Activated CD4-positive, alpha-beta T cell treated with anti-CD3 and anti-CD28 coated beads for 24 hours (primary cell): ENCODE results near the gene LRP1B.
"Not testable (repeated sequence)": the region's sequence is repeated elsewhere in the genome, so short reads cannot be mapped to it uniquely, and the experiment has no call there.

Source experiments
- DNase-seq, 2 donors: peaks; one replicate each; pipeline ENCODE4 v3.0.0-alpha.2; 2020; ENCODE audit warnings: low read depth in 2 of 2

The LRP1B gene

DNA sequence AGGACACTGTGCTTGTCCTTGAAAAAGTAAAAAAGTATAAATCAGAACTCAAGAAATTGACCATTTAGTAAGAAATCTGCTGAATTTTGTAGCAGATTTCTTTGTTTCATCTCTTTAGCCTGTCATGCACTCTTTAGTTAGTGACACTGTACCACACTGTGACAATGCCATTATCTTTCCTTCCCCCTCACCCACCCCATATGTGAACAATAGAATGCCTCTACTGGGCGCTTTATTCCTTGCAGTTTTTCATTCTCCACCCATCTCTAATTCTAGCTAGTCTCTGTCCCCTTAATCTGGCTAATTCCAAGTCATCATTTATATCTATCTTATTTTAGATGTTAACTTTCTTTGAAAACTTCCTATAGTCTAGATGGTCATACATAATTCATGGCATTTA is 241.0 kb downstream of the LRP1B start:
- DNase-seq = no peak

DNA sequence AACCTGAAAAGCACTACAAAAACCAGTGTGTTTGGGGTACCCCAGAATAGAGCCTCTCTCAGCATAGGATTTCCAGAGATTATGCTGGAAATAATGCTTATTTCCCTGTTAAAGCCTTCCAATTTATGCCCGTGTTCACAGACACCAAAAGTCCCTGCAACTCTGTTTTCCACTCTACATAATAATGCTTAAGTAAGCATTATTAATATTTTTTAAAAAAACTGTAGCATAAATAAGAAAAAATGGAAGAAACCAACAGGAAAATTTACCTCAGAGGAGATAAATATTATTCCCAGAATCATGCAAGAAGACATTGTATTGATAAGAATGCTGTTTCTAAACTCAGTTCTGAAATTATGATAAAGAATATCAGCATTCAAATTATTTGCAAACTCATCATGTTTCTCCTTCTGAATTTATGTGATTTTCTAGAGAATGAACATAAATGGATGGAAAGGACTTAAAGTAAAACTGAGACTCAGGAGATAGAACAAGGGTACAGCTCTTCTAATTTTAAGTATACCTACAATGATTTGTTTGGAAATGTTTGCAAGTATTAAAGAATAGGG is 241.7 kb downstream of the LRP1B start:
- no peak for DNase-seq

DNA sequence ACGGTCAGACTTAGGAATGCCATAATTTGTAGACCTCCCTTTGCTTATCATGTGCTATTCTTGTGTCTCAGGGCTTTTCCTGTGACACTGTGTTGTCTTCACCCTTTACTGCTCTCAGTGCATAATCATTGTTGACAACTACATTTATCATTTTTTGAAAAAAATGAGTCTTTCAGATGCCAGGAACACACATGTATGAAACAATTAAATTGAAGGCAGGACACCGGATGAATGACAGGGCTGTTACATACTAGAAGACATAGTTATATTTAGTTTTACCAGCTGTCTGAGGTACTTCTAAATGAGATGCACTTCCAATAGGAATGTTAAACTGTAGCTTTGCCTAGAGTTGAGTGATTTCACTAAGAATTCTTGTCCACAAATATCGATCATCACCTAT is 243.5 kb downstream of the LRP1B start:
- DNase-seq = no peak

DNA sequence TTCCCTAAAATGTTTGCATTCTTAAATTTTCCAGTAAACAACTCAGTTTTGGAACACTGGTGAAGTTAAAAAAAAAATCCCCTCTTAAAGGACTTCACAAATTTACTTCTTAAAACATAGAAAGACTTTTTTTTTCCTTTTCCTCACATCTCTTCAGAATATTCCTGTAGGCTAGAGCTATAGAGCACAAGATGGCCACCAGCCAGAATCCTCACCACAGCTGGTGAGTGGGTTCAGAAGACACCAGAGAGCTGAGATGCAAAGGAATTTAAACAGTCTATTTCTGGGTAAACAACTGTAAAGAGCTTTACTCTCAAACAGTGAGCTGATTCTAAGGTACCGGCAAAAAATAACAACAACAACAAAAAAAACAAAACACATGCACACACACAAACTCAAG is 252.8 kb downstream of the LRP1B start:
- no peak for DNase-seq

DNA sequence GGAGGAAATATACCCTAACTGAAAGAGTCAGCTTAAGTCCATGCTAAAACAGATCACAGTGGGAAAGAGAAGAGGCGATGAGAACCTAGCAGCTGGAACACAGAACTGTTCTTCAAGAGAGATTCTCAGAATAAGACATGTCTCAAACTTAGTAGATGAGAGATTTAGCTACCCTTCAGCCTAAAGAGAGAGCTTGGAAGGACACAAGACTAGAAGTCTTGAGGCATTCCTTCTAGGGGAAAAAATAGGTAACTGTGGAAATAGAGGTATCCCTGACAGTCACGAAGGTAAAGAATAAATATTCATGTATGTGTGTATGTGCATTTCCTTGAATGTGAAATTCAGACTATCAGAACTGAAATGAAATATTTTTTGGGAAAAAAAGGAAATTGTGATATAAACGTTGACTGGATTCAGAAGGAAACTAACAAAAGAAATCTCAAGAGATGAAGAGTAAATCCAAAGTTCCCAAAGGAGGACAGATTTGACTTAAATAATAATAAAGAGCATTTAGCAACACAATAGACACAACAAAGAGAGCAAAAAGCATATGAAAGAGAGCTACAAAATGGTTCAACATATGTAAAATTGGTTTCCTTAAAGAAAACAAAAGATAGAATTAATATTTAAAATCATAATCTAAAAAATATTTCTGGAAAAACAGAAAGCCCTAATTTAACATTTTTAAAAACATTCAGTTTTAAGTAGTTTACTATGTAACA is 258.7 kb downstream of the LRP1B start:
- no peak for DNase-seq

DNA sequence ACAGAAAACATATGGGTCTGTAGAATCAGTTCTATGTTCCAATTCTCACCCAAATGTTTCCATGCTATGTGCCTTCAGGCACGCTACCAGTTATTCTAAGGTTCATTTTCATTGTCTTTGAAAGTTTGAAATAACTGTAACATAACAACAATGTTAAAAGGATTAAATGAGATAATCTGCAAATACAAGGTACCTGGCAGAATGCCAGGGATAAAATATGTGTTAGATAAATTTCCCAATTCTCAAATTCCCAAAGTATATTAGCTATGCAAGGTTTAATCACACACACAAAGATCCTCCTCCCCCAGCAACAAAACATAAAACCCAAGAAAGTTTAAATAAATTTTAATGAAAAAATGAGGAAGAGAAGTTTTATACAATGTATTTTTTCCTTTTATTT is 261.2 kb downstream of the LRP1B start:
- no peak for DNase-seq

DNA sequence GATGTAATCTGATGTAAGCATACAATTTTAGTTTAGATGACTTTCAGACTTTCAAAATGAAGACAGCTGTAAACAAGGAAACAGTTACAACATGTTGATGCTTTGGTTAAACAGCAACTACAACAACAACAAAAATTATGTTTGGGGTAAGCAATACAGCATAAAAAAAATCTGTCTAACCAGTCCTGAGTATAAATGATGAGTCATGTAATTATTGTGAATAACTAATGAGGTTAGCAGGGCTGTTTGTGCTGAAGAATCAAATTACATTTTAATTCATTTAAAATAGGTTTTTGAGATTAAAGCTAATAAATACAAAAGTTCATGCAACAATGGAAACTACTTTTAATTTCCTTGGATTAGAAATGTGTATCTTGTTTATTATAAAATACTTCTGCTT is 266.9 kb downstream of the LRP1B start:
- no peak for DNase-seq

DNA sequence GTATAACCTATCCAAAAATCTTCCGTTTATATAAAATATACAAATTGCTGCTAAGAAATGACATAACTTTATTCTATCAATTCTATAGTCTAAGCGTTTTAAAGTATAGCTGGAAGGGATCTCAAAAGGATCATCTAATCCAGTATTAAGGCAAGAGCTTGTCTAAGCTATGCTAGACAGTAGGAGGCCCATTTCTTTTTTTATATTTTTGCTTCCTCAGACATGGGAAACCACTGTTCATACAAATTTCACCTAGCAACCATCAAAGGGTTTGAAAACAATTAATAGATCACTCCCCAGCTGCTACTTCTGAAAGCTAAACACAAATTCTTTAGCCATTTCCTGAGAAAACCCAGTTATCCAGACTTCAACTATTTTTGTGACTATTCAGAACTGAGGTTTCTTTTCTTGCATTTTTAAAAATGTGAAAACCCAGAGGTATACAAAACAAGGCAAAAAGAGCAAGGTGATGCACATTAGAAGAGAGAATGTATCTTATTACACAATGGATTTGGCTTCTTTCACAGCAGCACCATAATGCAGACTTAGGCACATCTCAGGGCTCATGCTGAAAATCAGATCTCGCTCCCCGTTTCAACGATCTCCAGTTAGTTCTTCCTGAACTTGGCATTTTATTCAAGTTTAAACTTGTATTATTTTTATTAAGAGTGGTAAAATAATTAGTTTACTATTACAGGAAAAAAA is 274.4 kb downstream of the LRP1B start:
- no peak for DNase-seq

DNA sequence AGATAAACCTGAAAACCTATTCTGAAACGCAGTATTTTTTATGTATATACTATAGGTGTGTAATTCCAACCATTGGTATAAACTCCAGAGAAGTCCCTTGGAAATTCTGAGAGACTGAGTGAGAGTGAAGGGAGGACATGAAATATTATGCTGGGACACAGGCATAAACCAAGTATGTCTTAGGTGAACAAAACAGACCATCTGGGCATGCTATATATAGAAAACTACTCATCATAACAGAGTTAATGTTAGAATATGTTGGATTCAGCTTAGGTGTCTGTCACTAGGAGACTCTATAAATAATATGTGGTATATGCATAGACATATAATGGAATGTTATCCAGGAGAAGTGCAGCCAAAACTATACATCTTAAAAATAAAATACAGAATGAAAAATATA is 282.6 kb downstream of the LRP1B start:
- no peak for DNase-seq

DNA sequence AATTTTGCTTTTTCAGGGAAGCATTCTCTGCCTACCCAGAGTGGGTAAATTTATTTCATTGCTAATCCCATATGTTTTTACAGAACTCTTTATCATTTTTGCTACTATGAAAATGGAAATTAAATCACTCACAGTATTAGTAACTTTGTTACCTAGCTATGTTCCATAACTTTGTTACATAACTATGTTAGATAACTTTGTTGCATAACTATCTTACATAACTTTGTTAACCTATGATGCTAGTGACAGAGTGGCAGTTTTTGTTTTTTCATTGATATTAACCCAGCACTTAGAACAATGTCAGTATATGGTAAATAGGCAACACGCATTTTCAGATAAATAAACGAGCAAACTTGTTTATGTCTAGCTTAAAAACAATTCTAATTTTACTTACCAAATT is 286.6 kb downstream of the LRP1B start:
- no peak for DNase-seq

DNA sequence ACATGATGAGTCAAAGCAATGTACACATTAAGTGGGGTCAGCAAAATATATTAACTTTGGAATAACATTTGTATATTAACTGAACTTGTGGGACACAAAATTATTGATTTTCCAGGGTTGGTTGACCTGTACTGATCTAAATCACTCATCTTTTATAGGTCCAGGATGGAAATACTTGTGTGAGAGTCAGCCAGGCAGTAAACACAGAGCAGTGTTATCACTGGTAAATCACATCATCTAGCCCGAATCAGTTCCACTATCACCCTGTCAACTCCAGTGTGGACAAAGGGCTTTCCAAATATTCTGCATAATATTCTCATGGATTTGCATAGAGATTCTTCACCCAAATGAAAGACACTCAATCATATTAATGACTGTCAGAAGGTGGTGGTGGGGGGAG is 295.7 kb downstream of the LRP1B start:
- no peak for DNase-seq

DNA sequence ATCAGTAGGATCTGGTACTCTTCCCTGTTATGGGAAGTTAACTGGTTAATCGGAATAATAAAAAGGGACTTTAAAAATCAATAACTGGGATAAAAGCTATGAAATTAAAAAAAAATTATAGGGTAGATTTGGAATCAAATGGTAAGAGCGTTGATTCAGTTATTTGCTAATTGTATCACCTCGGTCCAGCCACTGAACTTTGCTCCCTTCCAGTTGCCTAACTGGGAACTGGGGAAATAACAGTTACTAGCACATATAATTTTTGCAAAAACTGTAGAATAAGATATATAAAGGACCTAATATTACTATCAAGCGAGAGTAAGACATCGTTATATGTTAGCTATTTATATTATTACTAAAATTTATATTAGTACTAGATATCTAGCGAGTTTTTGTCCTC is 302.1 kb downstream of the LRP1B start:
- no peak for DNase-seq

DNA sequence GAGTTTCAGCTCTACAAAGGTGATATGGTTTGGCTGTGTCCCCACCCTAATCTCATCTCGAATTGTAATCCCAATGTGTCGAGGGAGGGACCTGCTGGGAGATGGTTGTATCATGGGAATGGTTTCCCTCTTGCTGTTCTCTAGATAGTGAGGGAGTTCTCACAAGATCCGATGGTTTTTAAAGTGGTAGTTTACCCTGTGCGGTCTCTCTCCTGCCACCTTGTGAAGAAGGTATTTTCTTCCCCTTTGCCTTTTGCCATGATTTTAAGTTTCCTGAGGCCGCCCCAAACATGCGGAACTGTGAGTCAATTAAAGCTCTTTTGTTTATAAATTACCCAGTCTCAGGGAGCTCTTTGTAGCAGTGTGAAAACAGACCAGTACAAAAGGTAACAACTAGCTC is 306.0 kb downstream of the LRP1B start:
- DNase-seq = no peak

DNA sequence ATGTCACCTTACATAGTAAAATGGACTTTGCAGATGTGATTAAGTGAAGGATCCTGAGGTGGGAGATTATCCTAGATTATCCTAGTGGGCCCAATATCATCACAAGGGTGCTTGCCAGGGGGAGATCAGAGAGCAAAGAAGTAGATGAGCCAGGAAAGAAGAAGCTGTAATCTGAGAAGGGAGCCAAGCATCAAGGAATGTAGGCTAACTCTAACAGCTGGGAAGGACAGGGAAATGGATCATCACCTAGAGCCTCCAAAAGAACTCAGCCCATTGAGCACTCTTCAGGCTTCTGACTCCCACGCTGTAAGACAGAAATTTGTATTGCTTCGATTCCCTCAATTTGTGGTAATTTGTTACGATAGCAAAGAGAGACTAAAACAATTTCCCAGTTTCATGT is 309.9 kb downstream of the LRP1B start:
- no peak for DNase-seq

DNA sequence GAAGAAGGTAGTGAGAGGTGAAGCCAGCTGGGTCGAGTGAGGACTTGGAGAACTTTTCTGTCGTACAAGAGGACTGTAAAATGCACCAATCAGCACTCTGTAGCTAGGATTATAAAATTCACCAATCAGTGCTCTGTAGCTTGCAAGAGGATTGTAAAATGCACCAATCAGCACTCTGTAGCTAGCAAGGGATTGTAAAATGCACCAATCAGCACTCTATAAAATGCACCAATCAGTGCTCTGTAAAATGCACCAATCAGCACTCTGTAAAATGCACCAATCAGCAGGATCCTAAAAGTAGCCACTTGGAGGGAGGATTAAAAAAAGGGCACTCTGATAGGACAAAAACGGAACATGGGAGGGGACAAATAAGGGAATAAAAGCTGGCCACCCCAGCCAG is 315.5 kb downstream of the LRP1B start:
- DNase-seq = not testable (repeated sequence)

DNA sequence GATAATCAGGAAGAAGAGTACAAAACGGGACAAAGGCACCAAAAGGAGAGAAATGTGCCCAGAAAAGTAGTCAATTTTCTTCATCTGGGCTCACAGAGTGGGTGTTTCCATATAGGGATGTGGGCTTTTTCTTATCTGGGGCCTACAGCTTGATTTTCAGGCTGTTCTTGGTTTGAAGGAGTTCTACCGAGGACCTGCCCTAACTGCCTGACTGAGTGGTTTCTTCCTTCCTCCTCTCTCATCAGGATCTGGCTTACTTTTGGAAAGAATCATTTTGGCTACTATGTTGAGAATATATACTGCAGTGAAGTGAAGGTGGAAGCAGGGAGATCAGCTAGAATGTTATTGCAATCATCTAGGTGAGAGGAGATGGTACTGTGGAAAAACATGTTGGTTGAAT is 316.7 kb downstream of the LRP1B start:
- DNase-seq = no peak

DNA sequence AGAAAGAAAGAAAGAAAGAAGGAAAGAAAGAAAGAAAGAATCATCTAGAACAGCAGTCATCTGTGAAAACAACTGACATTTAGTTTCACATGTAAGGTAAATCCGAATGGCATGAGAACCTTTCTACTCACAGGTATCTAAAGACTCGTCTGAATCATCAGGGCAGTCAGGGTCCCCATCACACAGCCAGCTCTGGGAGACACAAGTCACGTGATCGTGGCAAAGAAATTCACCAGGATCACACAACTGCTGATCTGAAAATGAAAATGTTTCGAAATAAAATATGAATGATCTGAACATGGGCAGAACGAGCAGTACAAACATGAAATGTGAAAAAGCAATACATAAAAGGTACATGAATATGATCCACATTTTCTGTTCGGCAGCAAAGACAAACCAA is 320.7 kb downstream of the LRP1B start:
- no peak for DNase-seq

DNA sequence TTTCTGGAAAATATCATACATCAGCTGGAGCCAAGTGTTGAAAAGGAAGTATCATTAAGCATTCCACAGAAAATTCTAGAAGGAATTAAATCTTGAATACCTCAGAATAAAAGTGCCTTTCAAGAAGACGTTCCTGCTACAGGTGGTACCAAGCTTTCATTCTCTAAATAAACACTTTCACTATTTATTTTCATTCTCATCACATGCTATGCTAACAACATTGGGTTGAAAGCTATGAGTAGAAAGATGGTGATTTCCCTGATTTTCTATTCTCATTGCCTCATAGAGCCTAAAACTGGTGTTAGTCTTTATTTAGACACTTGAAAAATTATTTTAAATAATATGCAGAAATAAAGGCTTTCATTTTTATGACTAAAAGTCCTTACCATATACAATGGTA is 324.7 kb downstream of the LRP1B start:
- DNase-seq = no peak

DNA sequence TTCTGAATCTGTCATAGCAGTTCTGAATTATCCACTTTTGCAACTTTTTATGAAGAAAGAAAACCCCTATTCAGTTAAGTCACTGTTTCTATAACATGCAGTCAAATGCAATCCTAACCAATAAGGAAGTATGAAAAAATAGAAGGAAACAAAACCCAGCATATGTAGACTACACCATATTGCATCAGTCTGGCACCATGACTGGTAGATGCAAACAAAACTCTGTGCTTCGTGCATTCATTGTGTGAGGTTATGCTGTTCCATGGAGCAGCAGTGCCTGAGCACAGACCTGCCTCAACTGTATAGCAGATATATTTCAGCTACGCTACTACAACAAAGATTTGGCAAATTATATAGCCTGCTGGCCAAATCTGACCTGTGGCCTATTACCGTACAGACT is 325.5 kb downstream of the LRP1B start:
- no peak for DNase-seq

DNA sequence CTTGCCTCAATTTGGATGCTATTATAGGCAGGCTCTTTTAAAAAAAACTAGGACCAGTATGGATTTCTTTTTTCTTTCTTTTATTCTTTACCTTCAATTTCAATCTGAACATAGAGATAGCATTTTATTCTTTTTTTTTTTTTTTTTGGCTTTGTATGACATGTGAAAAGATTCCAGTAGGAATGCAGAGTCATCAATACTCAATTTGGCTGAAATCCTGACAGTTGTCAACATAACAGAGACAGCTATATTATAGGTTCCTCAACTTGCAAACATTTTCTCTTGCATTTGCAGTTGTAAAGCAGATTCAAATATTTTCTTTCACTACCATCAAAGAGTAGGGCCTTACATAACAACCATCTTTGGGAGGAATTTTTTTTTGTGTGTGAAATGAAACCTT is 334.4 kb downstream of the LRP1B start:
- no peak for DNase-seq

DNA sequence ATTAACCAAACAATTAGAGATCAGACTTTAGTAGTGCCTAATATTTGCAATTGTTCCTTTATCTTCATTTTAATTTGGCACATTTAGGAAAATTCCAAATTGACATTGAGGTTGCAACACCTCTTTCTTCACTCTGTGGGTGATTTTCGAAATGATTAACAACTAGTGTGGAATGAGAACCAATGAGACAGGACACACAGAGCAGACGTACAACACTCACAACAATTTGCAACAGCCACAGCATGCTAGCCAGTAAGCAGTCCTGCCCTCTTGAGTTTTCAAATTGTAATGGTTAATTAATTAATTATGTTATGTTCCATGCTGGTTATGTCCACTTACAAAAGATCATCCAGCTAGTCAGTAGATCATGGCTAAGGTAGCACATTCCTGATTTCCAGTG is 339.3 kb downstream of the LRP1B start:
- no peak for DNase-seq

DNA sequence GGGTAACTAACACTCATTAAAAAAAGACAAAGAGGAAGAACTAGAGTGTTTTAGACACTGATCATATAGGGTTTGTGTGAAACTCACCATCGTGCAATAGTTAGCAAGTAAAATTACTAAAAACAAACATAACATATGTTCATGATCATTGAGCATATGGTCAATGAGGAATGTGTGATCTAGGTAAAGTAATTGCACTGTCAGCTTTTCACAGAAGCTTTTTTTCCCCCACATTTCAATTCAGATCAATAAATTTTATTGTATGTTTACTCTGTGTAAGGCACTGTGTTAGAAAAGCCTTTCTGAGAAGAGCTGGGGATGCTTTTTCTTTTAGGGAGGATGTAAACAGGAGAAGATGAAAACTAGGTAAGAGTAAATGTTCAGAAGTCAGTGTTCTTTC is 348.2 kb downstream of the LRP1B start:
- no peak for DNase-seq

DNA sequence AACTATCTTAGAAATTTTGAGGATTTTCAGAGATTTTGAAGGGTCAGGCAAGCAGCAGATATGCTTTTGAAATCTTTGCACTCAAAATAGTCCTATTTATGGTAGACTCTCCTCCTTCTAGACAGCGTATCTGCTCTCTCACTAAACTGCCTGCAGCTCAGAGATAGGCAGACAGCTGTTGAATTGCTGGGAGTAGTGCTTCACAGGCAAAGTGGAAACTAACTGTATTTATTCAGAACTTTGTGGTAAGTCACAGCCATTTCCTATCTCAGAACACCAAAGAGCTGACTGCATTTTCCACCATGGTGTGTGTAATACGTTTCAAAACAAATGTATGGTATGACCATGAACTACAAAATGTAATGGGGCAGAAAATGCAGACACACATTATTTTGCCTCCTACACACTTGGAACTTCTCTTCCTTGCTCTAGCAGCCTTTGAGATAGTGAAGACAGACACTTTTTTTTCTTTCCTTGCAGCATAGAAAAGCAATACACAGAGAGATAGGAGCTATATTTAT is 352.4 kb downstream of the LRP1B start:
- no peak for DNase-seq
